ENCODE data around the gene BICD1. TPM values are rescaled to one million over a fixed set of nuclear protein-coding genes. Genes with fewer than 3 reads are reported as not detected.
A peak's percentile ranks its signal among the peaks of the same experiment; 100 is the strongest.

The BICD1 gene
- total RNA-seq, 1 donor from 2014 or later = 12.8 TPM

GRCh38 chr12:32240831-32241230 is 134.2 kb downstream of the BICD1 start:
- DNase-seq (ENCODE audit: low read depth in 2 of 2) = peak; percentile 7 to 76

DNA sequence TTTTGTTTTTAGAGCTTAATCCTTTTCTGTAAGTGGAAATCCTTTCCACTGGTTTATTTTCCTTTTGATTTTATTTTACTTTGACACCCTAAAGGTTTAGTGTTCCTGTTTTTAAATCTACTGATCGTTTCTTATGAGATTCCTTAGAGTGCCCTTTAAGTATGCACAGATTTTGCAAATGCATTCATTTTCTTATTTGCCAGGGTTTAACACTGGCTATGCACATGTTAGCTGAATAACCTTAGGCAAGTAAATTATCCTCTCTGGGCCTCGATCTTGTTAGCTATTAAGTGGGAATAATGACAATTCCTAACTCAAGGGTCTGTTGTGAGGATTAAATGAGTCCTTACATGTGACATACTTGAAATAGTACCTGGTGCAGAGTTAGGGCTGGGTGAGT is 136.0 kb downstream of the BICD1 start:
- no peak for DNase-seq (ENCODE audit: low read depth in 2 of 2)

DNA sequence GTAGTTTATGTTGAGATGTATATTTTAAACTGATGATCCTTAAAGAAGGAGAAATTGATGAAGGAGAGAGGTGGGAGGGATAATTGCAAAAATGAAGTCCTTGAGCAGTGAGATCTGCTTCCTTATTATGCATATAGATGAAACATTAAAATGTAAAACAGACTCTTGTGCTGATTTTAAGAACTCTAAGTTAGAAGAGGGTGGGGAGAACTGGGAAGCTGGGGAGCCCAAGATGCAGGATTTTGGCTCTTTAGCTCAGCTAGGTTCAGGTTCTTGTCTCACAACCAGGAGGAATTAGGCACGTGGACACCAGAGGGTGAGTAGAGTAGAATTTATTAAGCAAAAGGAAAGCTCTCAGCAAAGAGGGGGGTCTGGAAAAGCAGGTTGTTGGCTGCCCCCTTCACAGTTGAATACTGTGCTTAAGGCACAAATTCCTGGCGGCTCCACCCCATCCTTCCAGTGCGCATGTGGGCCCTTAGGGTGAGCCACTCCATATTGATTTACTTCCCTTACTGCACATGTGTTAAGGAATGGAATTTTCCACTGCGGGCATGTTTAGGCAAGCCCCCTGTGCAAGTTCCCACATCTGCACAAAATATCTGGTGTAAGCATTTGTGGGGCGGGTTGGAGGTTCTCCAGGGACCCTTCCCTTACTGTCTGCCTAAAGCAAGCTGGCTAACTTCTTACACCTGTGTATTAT is 141.9 kb downstream of the BICD1 start:
- DNase-seq (ENCODE audit: low read depth in 2 of 2) = no peak

DNA sequence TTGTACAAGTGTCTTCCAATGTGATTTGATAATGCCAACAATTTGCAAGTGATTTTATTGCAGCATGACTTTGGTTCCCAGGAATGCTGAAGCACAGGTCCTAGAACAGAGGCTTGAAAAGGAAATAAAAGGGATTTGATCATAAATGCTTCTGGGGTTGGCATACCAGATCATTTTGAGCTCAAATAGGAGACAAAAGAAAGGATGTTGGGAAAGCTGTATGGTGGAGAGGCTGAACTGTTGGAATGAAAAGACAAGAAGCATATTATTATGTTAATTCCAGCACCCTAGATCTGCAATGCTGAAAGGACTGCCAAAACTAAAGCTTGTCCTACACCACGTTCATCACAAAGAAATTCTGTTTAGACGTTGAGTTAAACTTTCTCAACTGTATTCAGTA is 143.1 kb downstream of the BICD1 start:
- DNase-seq (ENCODE audit: low read depth in 2 of 2) = no peak

DNA sequence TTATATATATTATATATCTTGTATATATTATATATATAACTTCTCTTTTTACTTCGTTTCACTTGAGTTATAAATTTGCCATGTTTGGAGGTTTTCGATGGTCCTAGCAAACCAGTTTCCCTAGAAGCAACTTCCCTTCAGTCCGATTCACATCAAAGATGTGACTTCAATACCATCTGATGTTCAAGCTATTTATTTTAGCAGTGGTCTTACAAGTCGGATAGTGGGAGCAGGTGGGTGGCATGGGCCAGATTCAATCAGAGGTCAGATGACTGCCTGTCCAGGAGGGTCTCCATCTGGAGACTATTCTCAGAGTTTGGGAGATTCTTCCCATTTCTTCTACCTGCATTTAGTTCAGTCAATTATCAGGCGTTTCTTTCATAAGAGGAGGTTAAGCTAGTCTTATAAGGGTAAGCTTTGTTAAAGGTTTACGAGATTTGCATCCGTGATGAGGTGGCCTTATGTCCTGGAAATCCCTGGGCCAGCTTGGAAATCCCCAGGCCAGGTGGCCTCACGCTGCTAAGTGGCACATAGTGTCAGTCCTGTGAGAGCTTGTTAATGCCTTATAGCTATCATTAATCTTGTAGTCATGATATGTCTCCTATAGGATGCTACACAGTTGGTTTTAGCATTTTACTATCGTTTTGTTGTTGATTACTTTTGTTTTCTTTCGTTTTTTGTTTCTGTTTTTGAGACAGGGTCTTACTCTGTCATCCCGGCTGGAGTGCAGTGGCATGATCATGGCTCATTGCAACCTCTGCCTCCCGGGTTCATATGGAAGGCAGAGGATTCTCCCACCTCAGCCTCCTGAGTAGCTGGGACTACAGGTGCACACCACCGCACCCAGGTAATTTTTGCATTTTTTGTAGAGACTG is 145.8 kb downstream of the BICD1 start:
- DNase-seq (ENCODE audit: low read depth in 2 of 2) = no peak

DNA sequence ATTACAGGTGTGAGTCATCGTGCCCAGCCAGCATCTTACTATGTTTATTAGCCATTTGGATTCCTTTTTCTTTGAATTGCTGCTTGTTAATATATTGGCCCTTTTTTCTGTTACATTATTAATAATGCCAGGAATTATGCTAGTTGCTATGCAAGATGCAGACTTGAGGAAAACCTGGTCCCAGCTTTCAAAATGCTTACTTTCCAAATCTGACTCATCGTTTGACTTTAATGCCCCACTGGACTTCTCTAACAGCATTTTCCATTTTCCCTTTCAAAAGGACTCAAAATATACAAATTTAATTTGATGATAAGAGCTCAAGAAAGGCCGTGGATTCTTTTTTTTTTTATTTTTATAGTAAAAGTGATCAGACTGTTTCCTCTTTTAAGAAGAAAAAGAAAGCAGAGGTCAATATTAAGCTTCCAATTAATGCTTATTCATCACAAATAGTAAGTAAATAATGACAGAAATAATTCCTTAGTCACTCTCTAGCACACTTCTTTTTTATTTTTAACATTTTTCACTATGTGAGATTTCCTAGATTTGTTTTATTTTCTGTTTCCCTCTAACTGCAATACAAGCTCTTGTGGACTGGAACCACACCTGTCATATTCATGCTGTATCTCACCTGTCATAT is 146.6 kb downstream of the BICD1 start:
- no peak for DNase-seq (ENCODE audit: low read depth in 2 of 2)

DNA sequence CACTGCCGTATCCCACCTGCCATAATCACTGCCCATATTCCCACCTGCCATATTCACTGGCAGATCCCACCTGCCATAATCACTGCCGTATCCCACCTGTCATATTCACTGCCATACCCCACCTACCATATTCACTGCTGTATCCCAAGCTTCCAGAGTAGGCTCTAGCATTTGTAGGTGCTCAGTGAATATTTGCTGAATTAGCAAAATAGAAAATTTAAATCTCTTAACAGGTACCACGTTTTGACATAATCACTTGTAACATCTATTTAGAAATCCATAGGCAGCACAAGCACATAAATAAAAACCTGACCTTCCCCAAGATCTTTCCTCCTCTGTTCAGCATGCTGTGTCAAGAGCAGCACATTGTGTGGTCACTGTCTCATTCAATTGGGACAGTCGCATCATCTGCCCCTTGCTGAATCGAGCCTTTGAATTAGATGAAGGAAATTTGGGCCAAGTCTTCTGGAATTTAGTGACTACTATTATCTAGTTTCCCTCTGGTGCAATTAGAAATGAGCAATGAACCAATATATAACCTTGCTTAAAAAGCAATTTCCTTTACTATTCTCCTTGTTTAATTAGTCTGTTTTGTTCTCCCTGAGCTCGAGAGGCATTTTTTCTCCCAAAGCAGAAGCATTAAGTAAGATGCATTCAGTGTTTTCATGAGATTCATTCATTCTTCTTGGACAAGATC is 147.8 kb downstream of the BICD1 start:
- no peak for DNase-seq (ENCODE audit: low read depth in 2 of 2)

DNA sequence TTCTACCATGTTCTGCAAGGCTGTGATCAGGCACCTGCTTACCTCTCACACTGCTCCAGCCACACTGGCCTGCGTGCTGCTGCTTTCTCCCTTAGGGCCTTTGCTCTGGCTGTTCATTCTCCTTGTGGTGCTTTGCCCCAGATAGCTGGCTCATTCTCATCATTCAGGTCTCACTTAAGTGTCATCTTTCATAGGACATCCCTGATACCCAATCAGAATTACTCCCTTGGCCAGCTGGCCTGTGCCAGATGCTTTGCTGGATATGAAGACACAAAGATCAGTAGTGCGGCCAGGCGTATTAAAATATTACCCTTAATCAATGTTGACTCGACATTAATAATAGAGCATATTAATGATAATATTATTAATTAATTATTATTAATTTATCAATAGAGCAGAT is 148.9 kb downstream of the BICD1 start:
- DNase-seq (ENCODE audit: low read depth in 2 of 2) = no peak

DNA sequence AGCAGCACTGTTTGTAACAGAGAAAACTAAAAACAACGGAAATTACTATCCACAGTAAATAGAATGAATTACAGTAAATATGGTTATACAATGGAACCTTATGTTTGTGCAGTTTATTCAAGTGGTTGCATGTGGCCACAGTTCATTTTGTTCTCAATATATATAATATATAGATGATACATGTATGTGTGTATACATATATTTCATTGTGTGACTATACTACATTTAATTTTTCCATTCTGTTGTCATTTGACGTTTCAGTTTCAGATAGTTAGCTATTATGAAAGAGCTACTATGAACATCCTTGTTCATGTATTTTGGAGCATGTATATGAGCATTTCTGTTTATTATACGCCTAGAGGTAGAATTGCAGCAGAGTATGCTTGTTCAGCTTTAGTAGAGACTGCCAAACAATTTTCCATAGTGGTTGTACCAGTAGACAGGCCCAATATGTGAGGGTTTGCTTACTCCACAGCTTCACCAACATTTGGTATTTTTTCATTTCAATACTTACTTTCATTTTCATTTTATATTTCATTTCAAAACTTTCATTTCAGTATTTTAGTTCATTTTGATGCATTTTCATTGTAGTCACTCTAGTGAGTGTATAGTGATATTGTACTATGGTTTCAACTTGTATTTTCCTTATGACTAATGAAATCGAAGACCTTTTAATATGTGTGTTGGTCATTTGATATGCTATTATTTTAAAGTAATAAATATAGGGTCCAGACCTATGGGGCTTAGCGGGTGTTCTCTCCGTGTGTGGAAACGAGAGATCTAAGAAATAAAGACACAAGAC is 151.2 kb downstream of the BICD1 start:
- DNase-seq (ENCODE audit: low read depth in 2 of 2) = no peak

DNA sequence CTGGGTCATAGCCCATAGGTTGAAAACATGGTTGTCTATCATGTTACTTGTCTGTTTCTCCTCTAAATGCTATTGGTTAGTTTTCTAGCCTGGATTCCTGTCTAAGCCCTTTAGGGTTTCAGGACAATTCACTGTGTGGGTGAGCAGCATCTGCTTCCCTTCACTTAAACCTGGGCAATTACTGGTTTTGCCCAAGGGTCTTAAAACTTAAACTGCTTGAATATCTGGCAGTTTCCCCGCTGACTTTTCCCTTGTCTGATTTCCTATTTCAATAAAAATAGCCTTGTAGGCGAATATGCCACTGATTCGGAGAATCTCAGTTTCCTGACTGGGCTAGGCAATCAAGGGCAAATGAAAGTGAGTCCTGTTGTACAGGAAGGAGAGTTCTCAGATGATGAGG is 154.0 kb downstream of the BICD1 start:
- DNase-seq (ENCODE audit: low read depth in 2 of 2) = no peak

DNA sequence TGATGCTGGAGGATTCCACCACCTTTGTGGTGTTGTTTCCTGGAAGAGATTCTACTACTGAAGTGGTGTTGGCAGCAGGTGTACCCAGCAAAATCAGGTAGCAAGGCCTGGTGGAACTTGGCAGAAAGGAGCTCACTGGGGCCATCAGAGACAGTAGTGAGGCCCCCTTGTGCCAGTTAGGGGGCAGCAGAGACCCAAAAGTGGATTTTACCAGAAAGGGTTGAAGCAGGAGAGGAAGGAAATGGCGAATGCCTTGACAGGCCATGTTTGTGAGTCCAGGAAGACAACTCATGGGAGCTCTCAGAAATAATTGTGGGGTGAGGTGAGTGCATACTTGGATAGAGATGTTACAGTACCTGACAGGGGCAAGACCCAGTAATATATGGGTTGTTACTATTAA is 155.0 kb downstream of the BICD1 start:
- no peak for DNase-seq (ENCODE audit: low read depth in 2 of 2)

DNA sequence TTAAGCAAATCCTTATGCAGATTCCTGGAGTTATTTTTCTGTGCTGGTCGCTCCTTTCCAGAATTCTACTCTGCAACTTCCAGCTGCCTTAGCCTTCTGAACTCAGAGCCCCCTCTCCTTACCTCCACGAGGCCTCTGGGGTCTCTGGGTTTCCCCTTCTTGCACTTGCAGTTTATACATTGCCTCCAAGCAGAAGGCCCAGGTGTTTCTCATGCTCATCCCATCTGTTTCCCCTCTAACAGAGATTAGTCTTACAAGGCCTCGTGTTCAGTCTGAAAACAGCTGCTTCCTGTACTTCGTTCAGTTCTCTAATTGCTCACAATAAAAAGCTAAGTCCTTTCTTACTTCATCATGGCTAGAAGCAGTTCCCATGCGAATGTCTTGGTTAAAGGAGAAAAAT is 158.3 kb downstream of the BICD1 start:
- peak in 1 of 2 donors; percentile 89 for DNase-seq (ENCODE audit: low read depth in 2 of 2)

GRCh38 chr12:32265456-32265855 is 158.8 kb downstream of the BICD1 start:
- DNase-seq (ENCODE audit: low read depth in 2 of 2) = no peak

- no peak for DNase-seq (ENCODE audit: low read depth in 2 of 2)
Measured at GRCh38 chr12:32265951-32266350, 159.3 kb downstream of the BICD1 start.

- no peak for DNase-seq (ENCODE audit: low read depth in 2 of 2)
Measured at GRCh38 chr12:32266756-32267155, 160.1 kb downstream of the BICD1 start.

DNA sequence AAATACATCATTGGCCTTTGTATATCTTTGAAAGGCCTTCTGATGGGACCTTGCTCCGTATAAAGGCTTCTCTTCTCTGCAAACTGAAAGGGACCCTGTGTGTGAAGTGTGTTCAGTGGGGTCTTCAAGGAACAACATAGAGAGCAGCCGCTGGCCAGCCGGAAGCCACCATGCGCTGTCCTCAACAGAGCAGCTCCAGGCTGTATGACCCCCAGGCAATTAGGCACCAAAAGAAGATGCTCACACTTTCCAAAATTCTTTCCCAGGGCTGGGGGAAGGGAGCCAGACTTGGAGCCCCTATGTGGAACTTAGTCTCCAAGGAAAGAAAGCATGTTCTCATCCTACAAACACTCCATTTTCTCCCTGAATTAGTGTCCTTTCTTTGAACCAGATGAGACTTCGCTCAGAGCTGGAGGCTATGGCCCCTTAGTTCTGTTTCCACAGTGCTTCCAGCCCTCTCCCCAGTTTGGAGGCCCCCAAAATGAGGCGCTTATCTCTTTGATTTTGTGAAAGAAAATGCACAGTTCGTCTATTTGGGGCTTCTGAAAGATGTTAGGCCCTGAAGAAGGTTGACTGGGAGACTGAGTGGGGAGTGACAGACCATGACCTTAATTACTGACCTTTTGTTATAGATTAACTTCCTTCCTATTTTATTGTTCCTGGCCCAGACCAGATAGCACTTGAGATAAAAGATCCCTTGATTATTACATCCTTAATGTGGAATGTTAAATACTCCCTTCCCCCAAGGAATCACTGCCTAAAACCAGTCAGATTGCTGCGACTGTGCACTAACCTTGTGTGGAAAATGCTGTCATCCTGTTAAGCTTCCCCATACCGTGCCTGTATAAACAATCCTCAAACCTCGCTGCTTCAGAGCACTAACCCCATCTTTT is 164.4 kb downstream of the BICD1 start:
- peak; percentile 47 to 79 for DNase-seq (ENCODE audit: low read depth in 2 of 2)

- DNase-seq (ENCODE audit: low read depth in 2 of 2) = no peak
Measured at GRCh38 chr12:32272465-32272864, 165.8 kb downstream of the BICD1 start.

GRCh38 chr12:32273063-32273522 is 166.4 kb downstream of the BICD1 start:
- DNase-seq (ENCODE audit: low read depth in 2 of 2) = no peak

DNA sequence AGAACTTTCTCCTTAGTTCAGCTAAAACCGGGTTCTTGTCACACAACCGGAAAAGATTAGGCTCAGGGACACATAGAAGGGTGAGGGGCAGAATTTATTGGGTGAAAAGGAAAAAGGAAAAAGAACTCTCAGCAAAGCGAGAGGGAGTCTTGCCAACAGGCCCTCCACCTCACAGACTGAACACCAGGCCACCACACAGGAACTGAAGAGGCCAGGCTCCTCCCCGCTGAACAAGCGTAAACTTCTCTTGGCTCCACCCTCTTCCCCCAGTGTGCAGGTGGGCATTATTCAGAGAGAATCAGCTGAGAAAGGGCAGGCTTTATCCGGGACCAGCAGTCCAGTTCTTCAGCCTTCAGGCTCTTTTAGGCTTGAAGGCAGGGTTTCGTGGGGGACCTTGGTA is 167.1 kb downstream of the BICD1 start:
- no peak for DNase-seq (ENCODE audit: low read depth in 2 of 2)

DNA sequence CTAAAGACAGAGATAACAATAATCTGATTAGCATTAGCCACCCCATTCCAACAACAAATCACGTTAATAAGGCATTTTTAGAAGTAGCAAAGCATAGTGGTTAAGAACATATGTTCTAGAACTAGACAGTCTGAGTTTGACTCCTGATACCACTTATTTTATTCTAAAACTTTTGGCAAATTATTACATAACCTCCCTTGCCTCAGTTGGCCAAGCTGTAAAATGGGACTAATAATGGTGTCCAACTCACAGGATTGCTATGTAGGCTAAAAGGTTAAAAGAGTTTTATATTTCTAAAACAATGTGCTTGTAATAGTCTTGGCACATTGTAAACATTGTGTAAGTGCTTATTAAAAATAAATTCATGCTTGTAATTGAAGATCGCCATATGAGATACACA is 168.0 kb downstream of the BICD1 start:
- DNase-seq (ENCODE audit: low read depth in 2 of 2) = no peak

Data from dermis microvascular lymphatic vessel endothelial cell (primary cell).